Hepatic stellate cell (primary cell): Measurements from ENCODE around the gene IGSF9B.

Experiments
- DNase-seq: peaks from one replicate; pipeline ENCODE4 v3.0.0; 2011; ENCODE audit warnings: low spot score

IGSF9B gene

DNA sequence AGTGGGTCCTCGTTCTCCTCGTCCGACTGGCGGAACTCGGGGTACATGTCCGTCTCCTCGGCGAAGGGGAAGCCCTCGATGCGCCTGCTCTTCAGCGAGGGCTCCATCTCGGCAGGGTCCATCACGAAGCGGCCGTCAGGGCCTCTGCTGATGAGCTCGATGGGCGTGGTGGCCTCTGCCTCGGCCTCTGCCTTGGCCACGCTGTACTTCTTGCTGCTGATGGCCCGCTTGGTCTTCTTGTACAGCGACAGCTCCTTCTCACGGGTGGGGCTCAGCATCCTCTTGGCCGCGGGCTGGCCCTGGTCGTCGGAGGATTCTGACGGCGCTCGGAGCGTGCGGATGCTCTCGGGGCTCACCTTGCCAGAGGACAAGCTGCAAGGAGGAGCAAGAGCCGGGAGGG, 35.7 kb downstream of the IGSF9B start:
- no peak for DNase-seq

DNA sequence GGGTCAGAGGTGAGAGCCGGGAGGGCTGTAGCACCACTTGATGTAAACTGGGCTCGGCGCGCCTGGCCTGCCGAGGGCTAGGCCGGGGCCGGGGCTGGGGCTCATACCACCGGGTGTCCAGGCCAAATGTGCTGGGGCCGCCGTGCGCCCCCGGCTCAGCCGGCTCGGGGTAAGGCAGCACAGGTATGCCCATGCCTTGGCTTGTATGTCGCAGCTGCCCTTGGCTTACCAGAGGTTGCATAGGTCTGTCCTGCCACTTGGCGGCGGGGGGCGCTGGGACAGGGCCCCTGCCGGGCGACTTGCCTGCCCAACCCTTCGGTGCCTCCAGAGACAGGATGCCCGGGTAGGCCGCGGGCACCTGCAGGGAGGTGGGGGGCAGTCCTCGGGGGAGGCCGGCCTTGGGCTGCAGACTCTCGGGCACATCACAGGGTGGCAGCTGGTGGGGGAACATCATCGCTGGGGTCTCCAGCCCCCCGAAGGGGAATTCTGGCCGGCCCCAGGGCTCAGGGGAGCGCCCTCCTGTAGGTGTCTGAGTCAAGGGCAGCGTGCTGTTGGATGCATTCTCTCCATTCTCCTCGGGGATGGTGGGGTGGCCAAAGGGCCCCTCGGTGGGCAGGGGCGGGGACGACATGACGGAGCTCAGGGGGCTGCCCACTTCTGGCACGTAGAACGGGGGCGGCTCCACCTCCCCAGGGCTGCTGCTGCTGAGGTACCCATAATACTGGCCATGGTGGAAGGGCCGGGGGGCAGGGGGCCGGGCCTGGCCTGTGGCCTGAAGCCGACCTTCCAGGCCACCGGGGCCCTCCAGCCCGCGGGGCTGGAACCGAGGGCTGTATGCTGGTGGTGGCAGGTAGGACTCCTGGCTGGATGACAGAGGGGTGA, 36.4 kb downstream of the IGSF9B start:
- no peak for DNase-seq

DNA sequence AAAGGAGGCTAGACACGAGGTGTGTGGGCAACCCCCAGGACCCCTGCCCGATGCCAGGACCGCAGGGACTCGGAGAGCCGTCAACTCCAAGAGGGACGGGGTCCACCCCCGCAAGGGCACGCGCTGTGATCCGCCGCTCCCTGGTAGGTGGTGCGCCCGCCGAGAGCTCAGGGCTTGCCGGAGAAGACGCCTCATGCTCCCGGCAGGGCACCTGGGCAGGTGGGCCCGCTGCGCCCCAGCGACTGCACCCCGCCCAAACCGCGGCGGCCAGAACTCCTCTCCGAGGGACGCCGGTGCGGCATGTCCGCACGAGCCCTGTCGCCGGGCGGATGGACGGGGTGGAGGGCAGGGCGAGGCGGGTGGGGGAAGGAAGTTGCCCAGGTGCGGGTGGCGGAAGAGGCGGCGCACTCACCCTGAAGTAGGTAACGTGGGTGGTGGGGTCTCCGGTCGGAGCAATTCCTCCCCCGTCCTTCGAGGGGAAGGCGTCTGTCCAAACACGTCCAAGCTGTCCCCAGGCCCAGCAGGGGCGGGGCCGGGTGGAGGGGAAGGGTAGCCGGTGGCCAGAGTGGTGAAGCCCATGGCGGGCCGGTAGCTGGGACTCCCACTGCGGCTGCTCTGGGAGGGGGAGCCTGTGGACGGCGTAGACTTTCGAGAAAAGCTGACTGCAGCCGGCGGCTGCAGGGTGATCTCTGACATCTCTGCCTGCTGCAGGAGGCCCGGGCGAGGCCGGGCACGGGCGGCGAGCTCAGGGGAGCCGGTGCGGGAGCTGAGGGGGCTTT, 37.2 kb downstream of the IGSF9B start:
- no peak for DNase-seq

DNA sequence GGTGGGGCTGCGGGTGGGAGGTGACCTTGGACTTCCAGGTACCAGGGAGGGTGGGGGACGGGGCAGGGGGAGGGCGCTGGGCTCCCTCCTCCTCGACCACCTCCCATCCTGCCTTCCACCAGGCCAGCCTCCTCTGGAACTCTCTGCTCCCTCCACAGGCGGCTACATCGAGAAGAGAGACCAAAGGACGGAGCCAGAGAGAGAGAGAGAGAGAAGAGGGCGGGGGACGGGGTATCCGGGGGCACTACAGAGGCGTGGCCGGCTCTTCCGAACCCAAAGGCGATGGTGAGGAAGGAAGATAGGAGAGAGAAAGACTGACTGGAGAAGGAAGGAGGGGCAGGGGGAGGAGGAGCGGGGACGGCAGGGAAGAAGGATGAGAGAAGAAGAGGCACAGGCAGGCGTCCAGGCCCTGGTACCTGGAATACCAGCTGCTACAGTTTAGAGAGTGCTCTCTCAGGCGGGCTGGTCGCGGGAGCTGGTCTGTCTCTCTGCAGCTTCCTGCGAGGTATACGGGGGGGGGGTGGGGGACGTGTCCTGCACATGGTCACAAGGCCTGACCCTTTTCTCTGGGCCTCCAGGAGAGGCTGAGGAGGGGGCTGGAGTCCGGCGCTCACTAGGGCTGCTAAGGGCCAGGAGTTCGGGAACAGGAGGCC, 38.0 kb downstream of the IGSF9B start:
- DNase-seq, result no peak

DNA sequence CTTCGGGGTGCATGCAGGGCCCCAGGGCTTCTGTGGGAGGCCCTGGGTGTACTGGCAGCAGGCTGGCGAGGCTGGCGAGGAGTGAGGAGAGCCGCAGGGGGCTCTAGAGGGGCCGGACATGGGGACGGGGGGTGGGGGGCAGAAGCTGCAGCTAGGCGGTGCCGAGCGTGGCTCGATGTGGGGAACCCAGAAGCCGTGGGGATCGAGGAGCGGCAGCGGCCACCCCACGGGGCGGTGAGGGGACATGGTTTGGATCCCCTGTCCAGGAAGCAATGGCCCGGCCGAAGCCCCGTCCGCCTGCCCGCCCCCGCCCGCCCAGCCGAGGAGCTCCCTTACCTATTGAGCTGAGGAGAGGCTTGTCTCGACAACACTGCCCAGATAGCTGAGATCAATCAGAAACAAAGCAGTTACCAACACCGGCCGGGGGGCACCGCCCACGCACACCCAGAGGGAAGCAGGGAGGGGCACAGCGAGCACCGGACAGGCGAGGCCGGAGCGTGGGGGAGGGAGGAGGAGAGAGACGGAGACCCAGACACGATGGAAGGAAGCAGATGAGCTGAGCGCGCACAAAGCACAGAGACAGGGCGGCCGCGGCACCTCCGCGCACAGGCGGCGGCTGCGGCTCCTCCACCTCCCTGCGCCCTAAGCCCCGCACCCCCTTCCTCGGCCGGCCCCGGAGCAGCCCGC, 38.7 kb downstream of the IGSF9B start:
- no peak for DNase-seq

DNA sequence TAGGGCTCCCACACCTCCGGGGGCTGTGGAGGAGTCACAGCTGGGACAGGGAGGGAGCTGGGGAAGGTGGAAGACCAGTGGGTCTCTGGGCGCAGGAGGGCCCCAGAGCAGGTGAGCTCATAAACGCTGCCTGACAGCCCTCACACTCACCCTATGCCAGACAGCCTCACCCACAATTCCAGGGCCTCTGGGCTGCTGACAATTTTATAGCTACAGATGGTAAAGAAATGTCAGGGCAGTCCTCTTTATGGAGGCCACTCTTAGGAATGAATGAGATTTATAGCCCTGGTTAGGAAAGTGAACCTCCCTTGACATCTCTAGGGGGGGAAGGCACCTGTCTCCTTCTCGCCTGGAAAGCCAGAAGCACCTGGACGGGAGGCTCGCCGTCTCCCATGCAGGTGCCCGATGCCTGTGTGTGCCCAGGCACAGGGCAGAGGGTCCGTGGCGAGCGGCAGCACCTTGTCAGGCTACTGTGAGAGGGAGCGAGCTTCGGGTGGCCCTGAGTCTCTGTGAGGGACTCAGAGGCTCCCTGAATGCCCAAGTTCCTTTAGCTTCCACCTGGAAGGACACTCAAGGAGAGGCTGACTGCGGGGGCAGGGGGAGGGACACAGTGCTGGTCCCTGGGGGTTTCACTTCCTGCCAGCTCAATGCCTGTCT, 39.9 kb downstream of the IGSF9B start:
- no peak for DNase-seq

DNA sequence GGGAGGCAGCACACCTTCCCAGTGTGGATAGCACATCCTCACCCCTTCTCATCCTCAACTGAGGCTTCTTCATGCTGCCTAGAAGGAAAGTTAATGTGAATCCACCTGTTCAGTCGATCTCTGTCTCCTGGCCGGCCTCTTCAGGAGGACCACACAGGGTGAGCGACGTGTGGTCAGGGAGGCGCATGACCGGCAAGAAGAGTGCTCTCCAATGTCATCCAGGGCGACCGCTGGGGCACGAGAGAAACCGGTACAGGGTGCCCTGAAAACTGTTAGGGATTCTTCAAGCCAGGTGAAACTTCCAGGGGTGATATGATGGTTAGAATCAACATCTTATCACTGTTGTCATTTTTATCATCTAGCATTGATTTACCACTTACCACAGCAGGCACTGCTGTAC, 43.0 kb downstream of the IGSF9B start:
- DNase-seq, result no peak

DNA sequence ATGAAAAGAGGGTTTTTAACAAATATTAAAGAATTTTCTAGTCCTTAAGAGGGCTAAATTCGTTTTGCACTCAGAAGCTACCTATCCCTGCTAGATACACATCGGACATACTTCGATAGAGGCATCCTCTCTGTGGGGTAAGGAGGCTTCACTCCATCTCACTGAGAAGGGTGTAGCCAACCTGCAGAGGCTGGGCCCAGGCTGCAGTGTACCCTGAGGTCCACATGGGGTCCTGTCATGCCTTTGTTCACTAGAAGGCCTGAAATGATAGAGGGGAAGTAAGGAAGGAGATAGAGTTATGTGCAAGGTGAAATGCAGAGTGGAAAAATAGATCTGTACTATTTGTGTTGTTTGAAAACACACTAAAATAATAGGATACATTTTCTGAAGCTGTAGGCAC, 45.6 kb downstream of the IGSF9B start:
- no peak for DNase-seq

DNA sequence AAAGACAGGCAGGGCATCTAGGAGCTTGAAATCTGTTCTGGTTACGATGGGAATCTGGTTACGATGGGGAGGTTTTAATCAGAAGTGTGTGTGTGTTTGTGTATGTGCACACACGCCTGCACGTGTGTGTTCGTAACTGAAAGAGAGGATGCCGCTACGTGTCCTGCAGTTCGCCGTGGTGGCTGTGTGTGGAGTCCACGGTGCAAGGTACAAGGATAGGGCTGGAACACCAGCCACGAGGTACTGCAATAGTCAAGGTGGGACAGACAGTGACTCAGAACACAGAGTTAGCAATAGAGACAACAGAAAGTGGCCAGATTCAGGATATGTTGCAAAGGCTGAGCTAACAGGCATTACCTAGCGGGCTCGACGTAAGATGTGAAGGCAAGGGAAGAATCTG, 46.7 kb downstream of the IGSF9B start:
- no peak for DNase-seq

DNA sequence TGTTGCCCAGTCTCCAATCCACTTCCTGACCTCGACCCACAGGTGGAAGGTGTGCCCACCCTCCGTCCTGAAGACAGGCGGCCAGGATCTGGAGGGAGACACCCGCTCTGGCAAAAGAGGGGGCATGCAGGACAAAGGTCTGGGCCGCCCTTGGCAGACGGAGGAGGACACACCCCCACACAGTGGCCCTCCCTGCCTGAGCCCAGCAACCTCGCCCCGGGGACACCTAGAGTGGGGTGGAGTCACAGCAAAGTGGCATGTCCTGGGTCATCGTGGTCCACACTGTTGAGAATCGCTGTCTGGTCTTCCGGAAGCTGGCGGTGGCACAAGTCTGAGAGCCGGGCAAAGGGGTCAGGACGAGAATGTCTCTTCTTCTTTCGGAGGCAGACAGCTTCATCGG, 47.9 kb downstream of the IGSF9B start:
- no peak for DNase-seq

DNA sequence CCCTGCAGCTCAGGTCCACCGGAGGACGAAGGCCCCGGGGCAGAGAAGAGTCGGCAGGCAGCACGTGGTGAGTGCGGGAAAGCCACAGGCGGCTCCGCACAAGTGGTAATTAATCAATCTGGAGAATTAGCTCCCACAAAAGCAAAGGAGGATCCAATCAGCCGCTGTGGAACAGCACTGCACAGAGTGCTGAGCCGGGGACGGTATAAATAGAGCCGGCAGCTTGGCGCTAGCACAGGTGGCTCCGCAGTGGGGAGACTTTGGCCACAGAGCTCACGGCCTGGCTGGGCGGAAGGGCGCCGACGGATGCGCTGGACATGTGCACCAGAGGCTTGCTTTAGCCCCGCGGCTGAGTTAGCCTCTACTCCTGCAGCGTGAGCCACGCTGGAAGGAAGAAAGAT, 48.9 kb downstream of the IGSF9B start:
- DNase-seq, result no peak

DNA sequence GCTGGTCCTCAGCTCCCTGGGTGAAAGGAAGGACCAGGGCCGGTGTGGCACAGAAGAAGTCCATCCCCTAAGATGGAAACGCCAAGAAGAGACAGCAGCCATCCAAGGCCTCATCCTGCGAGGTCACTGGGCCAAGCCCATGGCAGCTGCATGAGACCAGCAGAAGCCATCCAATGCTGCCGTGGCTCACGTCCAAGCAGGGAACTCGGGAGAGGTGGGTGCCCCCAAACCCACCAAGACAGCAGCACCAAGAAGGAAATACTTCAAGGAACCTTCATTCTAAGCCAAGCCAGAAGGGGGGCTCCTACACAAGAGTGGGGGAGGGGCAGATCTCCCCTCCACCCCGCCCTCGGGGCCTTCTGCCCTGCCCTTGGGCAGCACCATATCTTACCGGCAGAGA, 49.6 kb downstream of the IGSF9B start:
- no peak for DNase-seq

DNA sequence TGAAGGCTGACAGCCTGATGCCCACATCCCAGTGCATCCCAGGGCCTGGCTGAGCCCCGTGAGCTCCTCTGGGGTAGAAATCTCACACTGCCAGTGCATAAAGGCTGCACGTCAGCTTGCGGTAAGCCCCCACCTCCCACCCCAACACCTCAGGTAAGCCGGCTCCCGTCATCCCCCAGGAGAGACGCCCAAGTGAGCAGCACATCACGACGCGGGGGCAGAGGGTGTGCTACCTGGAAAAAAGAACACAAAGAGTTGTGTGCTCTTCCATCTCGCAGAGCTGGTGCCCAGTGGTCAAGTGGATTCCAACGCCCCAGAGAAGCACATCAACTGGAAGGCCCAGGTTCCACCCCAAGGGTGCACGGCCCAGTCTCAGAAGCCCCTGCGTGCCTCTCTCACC, 50.0 kb downstream of the IGSF9B start:
- DNase-seq, result no peak

DNA sequence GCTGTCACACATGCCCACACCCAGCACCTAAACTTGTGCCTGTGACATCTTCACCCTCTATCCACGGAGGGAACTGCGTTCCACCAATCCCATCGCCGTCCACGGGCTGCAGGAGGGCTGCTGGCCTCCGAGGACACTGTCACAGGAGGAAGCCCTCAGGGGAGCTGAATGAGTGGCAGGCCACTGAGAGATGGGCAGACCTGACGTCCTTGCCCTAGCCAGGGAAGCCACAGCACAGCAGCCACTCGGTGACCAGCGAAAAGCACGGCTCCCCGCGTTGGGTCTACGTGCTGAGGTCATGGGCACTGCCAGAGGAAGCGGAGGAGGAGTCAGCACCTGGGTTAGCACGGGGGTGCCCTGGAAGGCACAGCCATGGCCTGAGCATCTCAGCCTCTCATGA, 50.5 kb downstream of the IGSF9B start:
- no peak for DNase-seq

DNA sequence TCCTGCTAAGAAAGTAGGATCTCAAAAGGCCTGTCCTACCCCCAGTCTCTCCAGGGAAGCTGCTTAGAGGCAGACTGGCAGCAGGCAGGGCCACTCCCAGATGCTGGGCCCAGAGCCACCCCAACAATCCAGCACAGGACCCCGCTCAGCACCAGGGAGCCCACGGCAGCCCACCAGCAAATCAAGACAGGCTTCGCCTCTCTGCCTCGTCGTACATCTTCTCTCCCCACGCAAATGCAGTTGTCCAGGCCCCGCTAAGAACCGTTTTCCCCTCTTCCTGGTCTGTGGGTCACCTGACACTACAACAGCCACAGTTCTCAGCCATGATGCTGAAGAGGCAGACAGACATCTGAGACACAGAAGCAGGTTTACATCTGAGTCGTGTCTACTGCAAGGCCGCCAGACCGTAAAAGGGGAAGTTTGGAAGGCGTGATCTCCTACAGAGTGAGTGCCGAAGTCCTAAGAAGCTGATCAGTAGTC, 51.1 kb downstream of the IGSF9B start:
- no peak for DNase-seq

DNA sequence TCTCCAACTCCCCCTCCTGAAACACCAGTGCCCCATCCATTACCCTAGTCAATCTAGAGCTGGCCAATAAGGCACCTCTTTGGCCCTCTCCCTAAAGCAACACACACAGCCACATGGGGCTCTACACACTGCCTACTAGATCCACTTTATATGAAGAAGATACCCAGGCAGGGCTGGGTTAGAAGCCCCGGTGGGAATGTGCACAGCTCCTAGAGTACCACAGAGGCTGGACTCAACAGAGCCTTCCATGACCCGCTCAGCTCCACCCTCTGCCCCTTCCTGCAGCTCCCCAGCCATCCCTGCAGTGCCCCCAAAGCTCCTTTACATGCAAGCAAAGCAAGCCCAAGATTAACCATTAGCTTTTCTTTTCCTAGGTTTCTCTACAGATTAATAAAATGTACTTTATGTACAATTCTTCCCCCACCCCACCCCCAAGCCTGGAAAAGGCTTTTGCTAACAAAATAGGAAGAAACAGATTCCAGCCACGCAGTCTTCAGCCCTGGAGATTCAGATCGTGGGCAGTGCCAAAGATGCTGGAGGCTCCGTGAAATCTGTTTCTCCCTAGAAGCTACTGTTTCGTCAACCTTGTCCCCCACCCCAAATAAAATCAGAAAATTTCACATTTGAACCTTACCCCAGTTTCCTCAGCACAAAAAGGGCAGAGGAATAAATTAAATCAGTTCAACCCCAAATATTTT, 51.8 kb downstream of the IGSF9B start:
- DNase-seq, result no peak

DNA sequence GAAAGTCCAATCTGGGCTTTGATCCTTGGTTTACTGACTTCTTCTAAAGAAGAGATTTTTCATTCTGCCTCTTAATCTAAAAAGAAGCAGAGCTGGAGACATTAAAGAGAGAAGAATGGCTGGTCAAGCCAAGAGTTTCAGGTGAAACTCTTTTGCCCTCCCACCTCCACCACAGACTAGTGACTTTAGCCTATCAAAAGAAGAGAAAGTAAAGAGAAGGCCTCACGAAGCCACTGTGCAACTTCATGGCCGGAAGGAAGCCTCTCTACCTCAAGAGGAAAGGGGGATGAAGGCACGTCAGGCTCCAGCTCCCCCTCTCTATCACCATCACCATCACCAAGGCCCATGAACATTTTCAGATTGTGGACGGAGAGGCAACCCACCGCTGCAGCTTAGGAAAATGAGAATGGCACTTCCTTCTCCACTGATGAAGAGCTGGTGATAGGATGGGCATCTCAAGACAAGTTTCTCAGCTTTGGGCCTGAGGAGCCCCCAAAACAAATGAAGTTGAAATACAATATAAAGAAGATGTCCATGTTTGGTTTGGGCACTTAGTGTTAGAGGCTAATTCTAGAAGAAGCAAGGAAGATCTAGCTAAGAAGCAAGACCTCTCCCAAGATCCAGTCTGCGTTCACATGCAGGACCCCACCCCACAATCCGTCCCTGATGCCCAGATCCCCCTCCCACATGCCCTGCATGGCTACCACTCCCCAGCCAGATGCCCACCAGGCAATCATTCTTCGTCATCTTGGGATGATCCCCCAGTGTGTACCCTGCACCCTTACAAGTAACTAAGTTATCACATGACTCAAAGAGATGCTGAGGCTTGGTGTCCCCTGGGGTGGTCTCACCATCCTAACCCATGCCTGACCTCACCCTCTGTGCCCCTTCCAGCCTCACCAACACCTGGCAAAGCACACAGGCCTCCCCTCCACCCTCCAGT, 52.6 kb downstream of the IGSF9B start:
- no peak for DNase-seq

DNA sequence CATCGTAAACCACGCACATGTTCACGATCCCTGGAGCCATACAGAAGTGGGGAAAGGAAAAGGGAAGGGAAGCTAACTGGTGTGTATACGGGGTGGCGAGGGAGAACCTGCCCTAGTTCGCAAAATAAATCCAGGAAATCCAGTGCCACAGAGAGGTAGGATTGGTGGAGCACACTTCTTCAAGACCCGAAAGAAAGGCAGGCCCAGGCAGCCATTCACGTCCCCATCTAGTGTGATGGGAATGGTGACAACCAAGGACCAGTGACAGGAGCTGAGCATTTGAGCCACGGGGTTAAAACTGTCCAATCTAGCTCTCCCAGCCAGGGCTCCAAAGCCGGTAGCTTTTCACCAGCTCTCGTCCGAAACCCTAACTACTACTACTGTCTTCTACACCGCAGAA, 53.7 kb downstream of the IGSF9B start:
- no peak for DNase-seq

DNA sequence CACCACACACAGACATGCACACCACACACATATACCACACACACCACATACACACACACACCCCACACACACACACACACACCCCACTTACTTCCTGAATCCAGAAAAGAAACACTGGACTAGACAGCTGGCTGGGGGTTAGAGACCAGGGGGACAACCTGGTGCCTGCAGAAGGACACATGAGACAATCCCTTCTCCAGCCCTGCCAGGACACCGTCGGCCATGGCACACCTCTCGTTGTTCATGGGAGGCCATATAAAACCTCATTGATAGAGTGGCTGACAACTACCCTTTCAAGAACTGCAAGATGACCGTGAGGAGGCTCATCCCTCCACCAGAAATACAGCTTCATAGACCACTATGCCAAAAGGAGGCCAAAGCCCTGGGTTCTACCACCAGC, 54.3 kb downstream of the IGSF9B start:
- DNase-seq, result no peak

DNA sequence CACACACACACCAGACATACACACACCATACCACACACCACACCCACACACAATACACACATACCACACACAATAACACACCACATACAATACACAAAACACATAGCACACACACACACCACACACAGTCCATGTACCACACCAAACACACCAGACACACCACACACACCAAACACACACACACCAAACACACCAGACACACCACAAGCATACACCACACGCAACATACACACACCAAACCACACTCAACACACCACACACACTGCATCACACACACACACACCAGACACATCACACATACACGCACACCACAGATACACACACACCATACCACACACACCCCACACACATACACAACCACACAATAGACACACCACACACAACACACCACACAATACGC, 54.8 kb downstream of the IGSF9B start:
- DNase-seq, result no peak
